Stimulated activated naive CD8-positive, alpha-beta T cell treated with anti-CD3 and anti-CD28 coated beads, Interleukin-15, amount 100 ng/mL, for 72 hours (primary cell): ENCODE data around the gene EVPL.

Source experiments
- ATAC-seq: fragments of 150-1000 bp; cut with Tn5 transposase; 2 replicates; pipeline ENCODE4 v1.10.0; 2021; ENCODE audit warnings: mild to moderate bottlenecking, moderate library complexity
- DNase-seq, 2 donors: peaks; one replicate each; pipeline ENCODE4 v3.0.0; 2021 to 2022
- H3K27ac Mint-ChIP-seq, 2 donors: one replicate each; pipeline ENCODE4 v1.8.0; 2022; ENCODE audit warnings: mild to moderate bottlenecking in 2 of 2, mixed read lengths in 2 of 2, moderate library complexity in 2 of 2
- H3K27me3 Mint-ChIP-seq: one replicate; pipeline ENCODE4 v1.8.0; 2022; ENCODE audit warnings: mixed read lengths
- H3K4me1 Mint-ChIP-seq: one replicate; pipeline ENCODE4 v1.8.0; 2022; ENCODE audit warnings: mild to moderate bottlenecking, mixed read lengths
- H3K4me3 Mint-ChIP-seq, 2 donors: one replicate each; pipeline ENCODE4 v1.8.0; 2022; ENCODE audit warnings: mild to moderate bottlenecking in 2 of 2, mixed read lengths in 2 of 2, moderate library complexity in 1 of 2
- H3K9me3 Mint-ChIP-seq, 2 donors: one replicate each; pipeline ENCODE4 v1.8.0; 2022; ENCODE audit warnings: mixed read lengths in 2 of 2

Gene EVPL

DNA sequence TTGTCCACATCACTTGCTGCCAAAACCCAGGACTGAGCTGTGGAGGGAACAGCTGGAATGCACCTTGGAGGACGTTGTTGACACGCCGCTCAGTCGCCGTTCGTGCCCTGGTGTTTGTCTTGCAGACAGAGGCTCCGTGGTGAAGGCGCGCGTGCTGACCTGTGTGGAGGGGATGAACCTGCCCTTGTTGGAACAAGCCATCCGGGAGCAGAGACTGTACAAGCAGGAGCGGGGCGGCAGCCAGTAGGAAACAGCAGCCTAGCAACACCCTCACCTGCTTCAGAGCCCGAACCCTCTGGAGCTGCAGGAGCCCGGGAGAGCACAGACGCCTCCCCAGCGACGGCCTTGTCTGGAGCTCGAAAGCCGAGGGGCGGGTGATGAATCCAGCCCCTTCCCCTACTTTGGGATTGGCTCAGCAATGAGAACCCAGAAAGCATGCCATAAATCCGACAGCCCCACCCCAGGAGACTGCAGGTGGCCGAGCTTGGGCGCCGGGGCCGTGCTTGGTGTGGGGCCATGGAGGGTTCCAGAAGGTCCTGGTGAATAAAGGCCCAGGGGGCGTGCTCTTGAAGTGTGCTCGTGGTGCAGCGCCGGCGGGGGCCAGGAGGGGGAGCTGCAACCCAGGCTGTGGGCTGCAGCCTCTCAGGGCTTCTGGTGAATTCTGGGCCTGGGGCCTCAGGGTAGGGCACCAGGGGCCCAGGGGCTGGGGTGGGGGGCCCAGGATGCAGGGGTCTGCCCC lies 26.9 kb downstream of the EVPL start:
- H3K27me3 Mint-ChIP-seq: no peaks in the 10 kb centered on the region

GRCh38 chr17:75998327-75998795 lies 28.7 kb downstream of the EVPL start:
- Mint-ChIP-seq H3K27me3 (no peaks in the 10 kb centered on the region), H3K4me1 (peaks cover 23% of the 10 kb centered on the region), H3K4me3 (no peak overlapping the region), H3K9me3 (no peaks in the 10 kb centered on the region), H3K27ac (peak overlapping the region in 1 of 2 donors; percentile 65)
- ATAC-seq (no peak), DNase-seq (no peak)

More for the DNA sequence above, 26.9 kb downstream of the EVPL start:
- ATAC-seq: peak; percentile 79
- Mint-ChIP-seq H3K4me1 (peaks cover 23% of the 10 kb centered on the region), H3K9me3 (no peaks in the 10 kb centered on the region), H3K27ac (no peak overlapping the region), H3K4me3 (no peak overlapping the region)
- peak; percentile 69 to 71 for DNase-seq

- peak; percentile 75 for ATAC-seq
- peaks cover 23% of the 10 kb centered on the region for H3K4me1 Mint-ChIP-seq
Observed at GRCh38 chr17:75996665-75997590, 30.2 kb downstream of the EVPL start.

GRCh38 chr17:75995385-75995925 lies 31.7 kb downstream of the EVPL start:
- no peak for ATAC-seq
- Mint-ChIP-seq H3K27me3 (no peaks in the 10 kb centered on the region), H3K9me3 (no peaks in the 10 kb centered on the region), H3K4me3 (no peak overlapping the region), H3K27ac (no peak overlapping the region), H3K4me1 (peaks cover 23% of the 10 kb centered on the region)
- DNase-seq: no peak

More at GRCh38 chr17:75996665-75997590, 30.2 kb downstream of the EVPL start:
- H3K9me3 Mint-ChIP-seq: no peaks in the 10 kb centered on the region
- peak in 1 of 2 donors; percentile 44 for DNase-seq
- H3K27ac Mint-ChIP-seq: peak overlapping the region; percentile 75 to 96
- no peaks in the 10 kb centered on the region for H3K27me3 Mint-ChIP-seq
- H3K4me3 Mint-ChIP-seq: peak overlapping the region; percentile 73 to 75

GRCh38 chr17:75994802-75995370 lies 32.2 kb downstream of the EVPL start:
- H3K27ac Mint-ChIP-seq: no peak overlapping the region

GRCh38 chr17:75991396-75991795 lies 35.7 kb downstream of the EVPL start:
- no peak for DNase-seq

More at GRCh38 chr17:75994802-75995370, 32.2 kb downstream of the EVPL start:
- Mint-ChIP-seq H3K27me3 (no peaks in the 10 kb centered on the region), H3K9me3 (no peaks in the 10 kb centered on the region), H3K4me3 (no peak overlapping the region), H3K4me1 (peaks cover 23% of the 10 kb centered on the region)
- no peak for ATAC-seq
- DNase-seq: no peak

DNA sequence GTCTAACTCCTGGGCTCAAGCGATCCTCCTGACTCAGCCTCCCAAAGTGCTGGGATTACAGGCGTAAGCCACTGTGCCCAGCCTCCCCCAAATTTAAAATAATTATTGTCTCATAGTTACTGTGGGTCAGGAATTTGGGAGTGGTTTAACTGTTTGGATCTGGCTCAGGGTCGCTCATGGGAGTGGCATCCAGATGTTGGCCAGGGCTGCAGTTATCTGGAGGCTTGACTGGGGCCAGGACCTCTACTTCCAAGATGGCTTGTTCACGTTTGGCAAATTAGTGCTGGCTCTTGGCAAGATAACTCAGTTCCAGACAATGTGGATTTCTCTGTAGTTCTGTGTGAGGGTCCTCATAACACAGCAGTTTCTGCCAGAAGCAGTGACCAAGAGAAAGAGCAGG lies 40.1 kb downstream of the EVPL start:
- no peak for DNase-seq
- Mint-ChIP-seq H3K4me1 (peaks cover 6% of the 10 kb centered on the region), H3K27me3 (no peaks in the 10 kb centered on the region), H3K9me3 (no peaks in the 10 kb centered on the region), H3K27ac (no peak overlapping the region), H3K4me3 (no peak overlapping the region)
- ATAC-seq: no peak

More at GRCh38 chr17:75991396-75991795, 35.7 kb downstream of the EVPL start:
- Mint-ChIP-seq H3K4me1 (peaks cover 3% of the 10 kb centered on the region), H3K4me3 (no peak overlapping the region), H3K27ac (no peak overlapping the region), H3K27me3 (no peaks in the 10 kb centered on the region), H3K9me3 (no peaks in the 10 kb centered on the region)
- no peak for ATAC-seq

DNA sequence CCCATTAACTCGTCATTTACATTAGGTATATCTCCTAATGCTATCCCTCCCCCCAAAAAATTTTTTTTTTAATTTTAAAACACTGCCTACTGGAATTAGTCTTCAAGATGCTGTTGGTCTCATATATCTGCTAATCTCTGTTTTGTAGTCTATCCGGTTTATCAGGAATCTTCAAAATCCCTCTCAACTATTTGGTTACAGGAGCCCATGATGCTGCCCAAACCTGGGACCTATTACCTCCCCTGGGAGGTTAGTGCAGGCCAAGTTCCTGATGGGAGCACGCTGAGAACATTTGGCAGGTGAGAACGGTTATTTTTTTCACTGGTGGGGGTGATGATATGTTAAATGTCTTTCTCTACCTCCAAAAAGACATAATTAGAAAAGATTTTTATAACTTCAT lies 41.1 kb downstream of the EVPL start:
- ATAC-seq (no peak), DNase-seq (no peak)
- no peaks in the 10 kb centered on the region for H3K27me3 Mint-ChIP-seq
- H3K4me3 Mint-ChIP-seq: no peak overlapping the region
- H3K4me1 Mint-ChIP-seq: peaks cover 11% of the 10 kb centered on the region
- no peaks in the 10 kb centered on the region for H3K9me3 Mint-ChIP-seq
- no peak overlapping the region for H3K27ac Mint-ChIP-seq

DNA sequence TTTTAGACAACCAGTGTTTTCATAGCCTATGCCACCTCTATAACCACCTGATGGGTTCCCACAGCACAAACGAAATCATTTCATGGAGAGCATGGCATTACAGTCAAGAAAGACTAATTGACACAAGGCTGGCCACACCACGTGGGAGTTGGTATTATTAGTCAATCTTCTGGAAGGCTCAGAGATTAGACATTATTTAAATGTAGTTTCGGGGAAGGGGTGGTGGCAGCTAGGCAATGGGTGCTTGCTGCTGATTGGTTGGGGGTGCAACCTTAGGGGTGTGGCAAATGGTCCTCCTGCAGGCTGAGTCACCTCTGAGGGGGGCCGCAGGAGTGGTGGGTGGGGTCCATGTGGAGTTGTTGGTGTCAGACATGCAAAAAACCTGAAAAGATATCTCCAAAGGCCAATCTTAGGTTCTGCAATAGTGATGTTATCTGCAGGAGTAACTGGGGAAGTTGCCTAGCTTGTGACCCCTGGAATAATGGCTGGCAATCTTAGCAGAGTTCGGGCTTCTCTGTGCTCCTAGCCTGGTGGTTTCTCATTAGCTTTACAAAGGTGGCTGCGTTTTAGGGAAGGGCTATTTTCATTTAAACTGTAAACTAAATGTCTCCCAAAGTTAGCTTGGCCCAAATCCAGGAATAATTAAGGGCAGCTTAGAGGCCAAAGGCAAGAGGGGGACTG lies 43.5 kb downstream of the EVPL start:
- Mint-ChIP-seq H3K27me3 (no peaks in the 10 kb centered on the region), H3K9me3 (no peaks in the 10 kb centered on the region), H3K4me1 (peaks cover 25% of the 10 kb centered on the region), H3K27ac (no peak overlapping the region), H3K4me3 (no peak overlapping the region)
- ATAC-seq: no peak
- DNase-seq: no peak

GRCh38 chr17:75981019-75981615 lies 46.0 kb downstream of the EVPL start:
- DNase-seq (no peak), ATAC-seq (no peak)
- Mint-ChIP-seq H3K27me3 (no peaks in the 10 kb centered on the region), H3K27ac (peak overlapping the region in 1 of 2 donors; percentile 27), H3K4me3 (peak overlapping the region; percentile 96 to 98), H3K4me1 (peaks cover 46% of the 10 kb centered on the region), H3K9me3 (no peaks in the 10 kb centered on the region)

DNA sequence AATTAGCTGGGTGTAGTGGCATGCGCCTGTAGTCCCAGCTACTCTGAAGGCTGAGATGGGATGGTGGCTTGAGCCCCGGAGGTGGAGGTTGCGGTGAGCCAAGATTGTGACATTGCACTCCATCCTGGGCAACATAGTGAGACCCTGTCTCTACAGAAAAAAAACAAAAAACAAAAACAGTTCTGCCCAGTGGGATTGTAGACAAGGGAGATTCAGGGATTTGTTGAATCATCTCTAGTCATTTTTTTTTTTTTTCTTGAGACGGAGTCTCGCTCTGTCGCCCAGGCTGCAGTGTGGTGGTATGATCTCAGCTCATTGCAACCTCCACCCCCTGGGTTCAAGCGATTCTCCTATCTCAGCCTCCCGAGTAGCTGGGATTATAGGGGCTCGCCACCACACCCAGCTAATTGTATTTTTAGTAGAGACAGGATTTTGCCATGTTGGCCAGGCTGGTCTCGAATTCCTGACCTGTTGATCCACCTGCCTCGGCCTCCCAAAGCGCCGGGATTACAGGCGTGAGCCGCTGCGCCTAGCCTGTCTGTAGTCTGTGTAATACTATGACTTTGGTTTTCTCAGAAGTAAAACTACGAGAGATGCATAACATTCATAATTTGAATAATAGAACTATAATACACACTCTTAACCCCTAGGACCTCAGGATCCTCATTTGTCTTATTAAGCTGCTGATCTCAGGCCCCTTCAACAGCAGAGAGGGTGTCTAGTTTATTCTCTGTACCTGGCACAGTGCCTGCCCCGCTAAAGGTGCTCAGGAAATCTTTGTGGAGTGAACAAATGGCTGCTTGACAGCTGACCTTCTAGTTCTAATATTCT lies 46.7 kb downstream of the EVPL start:
- no peak for DNase-seq
- no peaks in the 10 kb centered on the region for H3K9me3 Mint-ChIP-seq
- no peaks in the 10 kb centered on the region for H3K27me3 Mint-ChIP-seq
- H3K4me1 Mint-ChIP-seq: peaks cover 53% of the 10 kb centered on the region
- peak overlapping the region; percentile 96 to 98 for H3K4me3 Mint-ChIP-seq
- H3K27ac Mint-ChIP-seq: peak overlapping the region; percentile 99 to 100
- ATAC-seq: no peak

- DNase-seq (no peak), ATAC-seq (peak; percentile 36)
- Mint-ChIP-seq H3K9me3 (no peaks in the 10 kb centered on the region), H3K27me3 (no peaks in the 10 kb centered on the region), H3K27ac (peak overlapping the region; percentile 99 to 100), H3K4me1 (peaks cover 54% of the 10 kb centered on the region), H3K4me3 (peak overlapping the region; percentile 96 to 98)
Observed at GRCh38 chr17:75979705-75980187, 47.4 kb downstream of the EVPL start.

DNA sequence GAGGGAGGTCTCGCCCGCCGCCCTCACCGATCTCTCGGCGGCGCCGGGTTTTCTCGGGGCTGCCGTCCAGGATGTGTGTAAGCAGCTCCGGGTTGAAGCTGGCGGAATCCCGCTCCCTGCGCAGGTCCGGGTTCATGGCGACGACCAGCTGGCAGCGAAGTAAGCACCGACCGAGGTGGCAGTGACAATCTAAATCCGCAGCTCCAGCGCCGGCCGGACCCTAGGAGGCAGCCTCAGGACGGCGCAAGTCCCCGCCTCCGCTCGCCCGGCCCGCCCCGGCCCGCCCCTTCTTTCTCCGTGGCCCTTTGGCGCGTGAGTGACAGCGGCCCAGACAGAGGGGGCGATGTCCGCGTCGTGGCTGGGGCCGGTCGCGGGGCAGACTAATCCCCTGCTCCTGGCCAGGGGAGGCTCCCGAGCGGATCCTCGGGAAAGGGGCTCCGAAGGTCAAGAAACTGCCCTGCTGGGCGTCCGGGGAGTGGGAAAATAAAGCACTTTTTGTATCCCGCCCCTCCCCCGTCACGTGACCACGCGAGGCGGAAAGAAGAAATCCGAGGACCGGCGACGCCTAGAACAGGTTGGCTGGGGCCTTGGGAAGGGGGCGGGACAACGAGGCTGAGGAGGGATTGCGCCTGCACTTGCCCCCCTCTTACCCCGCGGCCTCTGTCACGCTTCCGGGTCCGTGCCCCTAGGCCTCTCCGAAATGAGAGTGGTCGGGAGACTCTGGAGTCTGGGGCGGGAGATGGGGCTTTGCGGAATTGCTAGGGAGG lies 48.0 kb downstream of the EVPL start, which contains the start of the genes ACOX1 and TEN1:
Gene ACOX1 (minus strand): TSS at position 229 of the 767 bp plus-strand sequence. CDS start 93 bp downstream, at position 136.
Gene TEN1 (plus strand): TSS at position 303 of the 767 bp plus-strand sequence. CDS start 6,953 bp downstream, outside the sequence.
- DNase-seq: peak; percentile 93 to 96
- peak within 1 kb of the TSS; percentile 96 to 98 for H3K4me3 Mint-ChIP-seq
- no peaks in the 10 kb centered on the region for H3K9me3 Mint-ChIP-seq
- H3K27me3 Mint-ChIP-seq: no peaks in the 10 kb centered on the region
- H3K27ac Mint-ChIP-seq: peak within 1 kb of the TSS; percentile 99 to 100
- ATAC-seq: peak; percentile 98
- peaks cover 54% of the 10 kb centered on the region for H3K4me1 Mint-ChIP-seq
